ENCODE data around the gene MTHFR.

- TF ChIP-seq GATA3 (IDR thresholded peaks at IDR 0.05; ENCODE audit: low read depth, low read length) (no peak), GATA2 (IDR thresholded peaks at IDR 0.05; ENCODE audit: low read depth, low read length) (no peak)
Observed at GRCh38 chr1:11753555-11754208, 52.1 kb downstream of the MTHFR start.
